ENCODE data around the gene CNTLN. TPM values are rescaled to one million over a fixed set of nuclear protein-coding genes. Genes with fewer than 3 reads are reported as not detected.

CNTLN gene
- total and polyA plus RNA-seq, 2 donors (not counting 1 experiment from before 2014, with no cell fraction given) = 9.1 to 13.0 TPM

DNA sequence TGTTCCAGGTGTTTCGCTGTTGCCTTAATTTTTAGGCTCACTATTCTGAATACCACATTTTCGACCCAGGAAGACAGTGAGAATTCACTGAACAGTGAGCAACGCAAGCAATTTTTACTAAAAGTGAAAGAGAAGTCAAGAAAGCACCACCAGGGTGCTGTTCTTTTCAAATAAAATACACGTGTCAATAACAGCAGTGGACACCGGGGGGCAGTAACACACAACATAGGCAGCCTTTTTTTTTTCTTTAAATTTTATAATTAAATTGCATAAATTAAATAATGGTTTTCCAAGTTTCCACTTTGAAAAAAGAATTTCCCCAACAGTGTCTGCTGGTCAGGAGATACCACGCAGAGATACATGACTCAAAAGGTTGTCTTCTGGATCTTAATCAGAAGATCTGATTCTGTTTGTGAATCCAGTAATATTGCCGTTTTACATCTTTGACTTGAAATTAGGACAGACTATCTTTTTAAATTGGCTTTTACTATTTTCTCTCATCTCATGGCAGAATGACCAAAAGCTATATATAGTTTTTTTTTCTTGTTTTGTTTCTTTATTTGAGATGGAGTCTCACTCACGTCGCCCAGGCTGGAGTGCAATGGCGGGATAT lies 396.9 kb downstream of the CNTLN start:
- no peaks in the 10 kb centered on the region for H3K9me3 ChIP-seq (ENCODE audit: control insufficient read depth, insufficient read depth, low read depth, low read length)
- H2AFZ ChIP-seq (ENCODE audit: low read length) = peak overlapping the region; percentile 69
- peak; percentile 32 to 64 for DNase-seq (ENCODE audit: low read depth in 2 of 2)

GRCh38 chr9:17532461-17532860 lies 397.6 kb downstream of the CNTLN start:
- Histone ChIP-seq H2AFZ (ENCODE audit: low read length) (no peak overlapping the region), H3K4me1 (ENCODE audit: control insufficient read depth, extremely low read depth, insufficient read depth, low read length) (no peaks in the 10 kb centered on the region), H3K4me3 (replicated peaks in 1 of 4; ENCODE audit: control extremely low read depth in 1 of 4, insufficient read depth in 1 of 4, low read depth in 3 of 4, low read length in 4 of 4) (no peak overlapping the region), H4K20me1 (ENCODE audit: control insufficient read depth, extremely low read depth, insufficient read depth, low read length) (no peaks in the 10 kb centered on the region), H3K9me3 (ENCODE audit: control insufficient read depth, insufficient read depth, low read depth, low read length) (no peaks in the 10 kb centered on the region), H3K9ac (ENCODE audit: insufficient read depth, low read length) (no peak overlapping the region), H3K4me2 (ENCODE audit: extremely low read depth, insufficient read depth, low read length) (no peak overlapping the region), H3K36me3 (ENCODE audit: control insufficient read depth, insufficient read depth, low read length) (no peaks in the 10 kb centered on the region), H3K79me2 (ENCODE audit: control insufficient read depth, insufficient read depth, low read length) (no peaks in the 10 kb centered on the region), H3K27me3 (ENCODE audit: control insufficient read depth, insufficient read depth, low read length) (peaks cover 4% of the 10 kb centered on the region), H3K27ac (ENCODE audit: insufficient read depth, low read length) (no peak overlapping the region)
- TF ChIP-seq EZH2 (IDR thresholded peaks at IDR 0.05; ENCODE audit: low read length, missing control alignments) (no peak), CTCF (conservative IDR thresholded peaks at IDR 0.05 in 1 of 2, IDR thresholded peaks at IDR 0.05 in 1 of 2; ENCODE audit: low read depth in 1 of 2, low read length in 2 of 2) (no peak)
- no peak for DNase-seq (ENCODE audit: low read depth in 2 of 2)

More for the DNA sequence above, 396.9 kb downstream of the CNTLN start:
- Histone ChIP-seq H3K27ac (ENCODE audit: insufficient read depth, low read length) (no peak overlapping the region), H3K36me3 (ENCODE audit: control insufficient read depth, insufficient read depth, low read length) (no peaks in the 10 kb centered on the region), H3K79me2 (ENCODE audit: control insufficient read depth, insufficient read depth, low read length) (no peaks in the 10 kb centered on the region), H3K4me1 (ENCODE audit: control insufficient read depth, extremely low read depth, insufficient read depth, low read length) (no peaks in the 10 kb centered on the region), H3K4me2 (ENCODE audit: extremely low read depth, insufficient read depth, low read length) (peak overlapping the region; percentile 58), H3K4me3 (replicated peaks in 1 of 4; ENCODE audit: control extremely low read depth in 1 of 4, insufficient read depth in 1 of 4, low read depth in 3 of 4, low read length in 4 of 4) (peak overlapping the region in 2 of 4 experiments; percentile 21 to 42), H3K27me3 (ENCODE audit: control insufficient read depth, insufficient read depth, low read length) (peaks cover 4% of the 10 kb centered on the region), H4K20me1 (ENCODE audit: control insufficient read depth, extremely low read depth, insufficient read depth, low read length) (no peaks in the 10 kb centered on the region), H3K9ac (ENCODE audit: insufficient read depth, low read length) (no peak overlapping the region)
- TF ChIP-seq EZH2 (IDR thresholded peaks at IDR 0.05; ENCODE audit: low read length, missing control alignments) = no peak
- peak; percentile 66 to 71 for TF ChIP-seq CTCF (conservative IDR thresholded peaks at IDR 0.05 in 1 of 2, IDR thresholded peaks at IDR 0.05 in 1 of 2; ENCODE audit: low read depth in 1 of 2, low read length in 2 of 2)

DNA sequence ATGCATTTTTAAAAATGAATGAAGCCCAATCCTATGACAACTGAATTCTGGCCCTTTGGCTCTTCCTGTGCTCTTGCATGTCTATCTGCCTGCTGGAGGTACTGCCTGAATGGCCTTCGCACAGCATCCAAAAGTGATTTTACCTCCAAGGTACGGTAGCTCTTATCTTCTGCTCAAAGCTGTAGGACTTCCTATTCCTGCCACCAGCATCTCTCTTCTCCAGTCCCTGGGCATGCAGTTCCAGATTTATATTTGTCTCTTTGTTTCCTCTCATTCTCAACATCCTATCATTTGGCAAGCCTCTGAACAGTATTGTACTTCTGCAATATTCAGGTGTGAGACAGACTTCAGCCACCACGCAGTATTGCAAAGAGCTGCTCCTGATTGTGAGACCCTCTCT lies 400.3 kb downstream of the CNTLN start:
- Histone ChIP-seq H3K4me2 (ENCODE audit: extremely low read depth, insufficient read depth, low read length) (no peak overlapping the region), H3K4me1 (ENCODE audit: control insufficient read depth, extremely low read depth, insufficient read depth, low read length) (no peaks in the 10 kb centered on the region), H3K79me2 (ENCODE audit: control insufficient read depth, insufficient read depth, low read length) (no peaks in the 10 kb centered on the region), H3K27me3 (ENCODE audit: control insufficient read depth, insufficient read depth, low read length) (peaks cover 4% of the 10 kb centered on the region), H3K9ac (ENCODE audit: insufficient read depth, low read length) (no peak overlapping the region), H3K27ac (ENCODE audit: insufficient read depth, low read length) (no peak overlapping the region), H3K9me3 (ENCODE audit: control insufficient read depth, insufficient read depth, low read depth, low read length) (no peaks in the 10 kb centered on the region), H4K20me1 (ENCODE audit: control insufficient read depth, extremely low read depth, insufficient read depth, low read length) (no peaks in the 10 kb centered on the region), H3K36me3 (ENCODE audit: control insufficient read depth, insufficient read depth, low read length) (no peaks in the 10 kb centered on the region), H2AFZ (ENCODE audit: low read length) (no peak overlapping the region), H3K4me3 (replicated peaks in 1 of 4; ENCODE audit: control extremely low read depth in 1 of 4, insufficient read depth in 1 of 4, low read depth in 3 of 4, low read length in 4 of 4) (no peak overlapping the region)
- no peak for DNase-seq (ENCODE audit: low read depth in 2 of 2)
- TF ChIP-seq EZH2 (IDR thresholded peaks at IDR 0.05; ENCODE audit: low read length, missing control alignments) = no peak
- no peak for TF ChIP-seq CTCF (conservative IDR thresholded peaks at IDR 0.05 in 1 of 2, IDR thresholded peaks at IDR 0.05 in 1 of 2; ENCODE audit: low read depth in 1 of 2, low read length in 2 of 2)
